Heart right ventricle (tissue), 16 donors: ENCODE results near the gene COL6A2. TPM values are rescaled to one million over a fixed set of nuclear protein-coding genes. Genes with fewer than 3 reads are reported as not detected.
"Not testable (repeated sequence)": the region's sequence is repeated elsewhere in the genome, so short reads cannot be mapped to it uniquely, and the experiment has no call there.

Experiments
- ATAC-seq, 8 donors: fragments of 200-7000 bp; cut with Tn5 transposase; one replicate each; pipeline ENCODE4 v1.9.1; 2020; ENCODE audit warnings: mild to moderate bottlenecking in 8 of 8, moderate library complexity in 8 of 8, moderate number of reproducible peaks in 1 of 8
- DNase-seq, 2 donors: peaks; one replicate each; pipeline ENCODE4 v3.0.0-alpha.2; 2020
- H3K27ac ChIP-seq, 10 donors: fragments of 200-600 bp; sonication (generic) in 2 of 10; one replicate each; pipeline versions ENCODE4 v1.5.0 to v1.8.0; 2020 to 2022; ENCODE audit warnings: mild to moderate bottlenecking in 3 of 10
- H3K27me3 ChIP-seq, 7 donors: fragments of 200-600 bp; one replicate each; pipeline ENCODE4 v1.8.0; 2021 to 2022; ENCODE audit warnings: mild to moderate bottlenecking in 2 of 7
- H3K36me3 ChIP-seq, 9 donors: fragments of 200-600 bp; sonication (generic) in 1 of 9; one replicate each; pipeline versions ENCODE4 v1.5.0 to v1.8.0; 2020 to 2022; ENCODE audit warnings: mild to moderate bottlenecking in 2 of 9
- H3K4me1 ChIP-seq, 9 donors: fragments of 200-600 bp; sonication (generic) in 1 of 9; one replicate each; pipeline versions ENCODE4 v1.5.0 to v1.8.0; 2020 to 2022; ENCODE audit warnings: mild to moderate bottlenecking in 4 of 9
- H3K4me3 ChIP-seq, 10 donors: fragments of 200-600 bp; sonication (generic) in 2 of 10; one replicate each; pipeline versions ENCODE4 v1.5.0 to v1.8.0; 2020 to 2022; ENCODE audit warnings: mild to moderate bottlenecking in 7 of 10, moderate library complexity in 2 of 10
- H3K9me3 ChIP-seq, 11 donors: fragments of 200-600 bp in 10 of 11; sonication (generic) in 2 of 11; one replicate each; pipeline versions ENCODE4 v1.5.0 to v1.8.0; 2013 to 2022; ENCODE audit warnings: mild to moderate bottlenecking in 2 of 11, control low read depth in 1 of 11, moderate library complexity in 1 of 11
- CTCF ChIP-seq, 9 donors: fragments of 200-600 bp; sonication (generic) in 2 of 9; IDR thresholded peaks; one replicate each; pipeline versions ENCODE4 v1.5.0 to v1.8.0; 2021 to 2022; ENCODE audit warnings: antibody characterized with exemption in 9 of 9, mild to moderate bottlenecking in 5 of 9, moderate library complexity in 1 of 9
- WGBS, 2 donors: extraction: QIAGEN DNeasy Blood & Tissue Kit; methylation state at CpG; one replicate each; pipeline ENCODE4 v1.1.7; 2013; ENCODE audit warnings: inconsistent platforms in 1 of 2; 5-methylcytosine and 5-hydroxymethylcytosine counted together
- intact Hi-C, 10 donors: fragments of 100-400 bp; cut with DNase I; formaldehyde crosslinking; loops; one replicate each; pipeline versions ENCODE4 v1.11.1 to v1.14.2; 2022
- polyA plus RNA-seq, 2 donors: library from polyadenylated mRNA; stranded (reverse); fragments of 200-250 nt; gene quantifications; one replicate each; pipeline ENCODE4 v1.2.3, GENCODE V29; 2013
- total RNA-seq, 10 donors: library from RNA; stranded (reverse); fragmentation: NEBNext Ultra II Directional in 3 of 10; extraction: Animal tissue kit (Norgen Biotek cat#: 25700) in 3 of 10; gene quantifications; one replicate each; pipeline versions ENCODE4 v1.2.1 to v1.2.4, GENCODE V29; 2021 to 2023
- donor health status: Arrhythmogenic right ventricular cardiomyopathy.
- donor health status: ischemic (EF 13 %, LVEDD 7.1; RV severe dilation, severe dysfunction).
- donor health status: healthy with polysubstance abuse.
- donor health status: DM: no; HTN: yes; CAD: no.
- donor health status: DM: no; HTN: no; CAD: no.
- donor health status: ischemic (EF 25% LVEDD 6.9; RV normal size, moderate dysfunction).
- donor health status: ischemic (EF 25% LVEDD 5.7; RV mildly dilated, moderate dysfunction).
- donor health status: healthy.
- donor health status: DM: yes; HTN: yes; CAD: no.
- donor health status: Ischemic cardiomyopathy.
- donor health status: ischemic (EF 35%, LVEDD 5.7; RV mildly dilated, moderate dysfunction).
- donor health status: nonischemic (EF 11% LVEDD 7.7; RV severe dilation, severe dysfunction).
- donor health status: DM: yes; HTN: yes; CAD: no.
- donor health status: PGD.
- donor health status: ischemic (EF 29% LVEDD 5.4; RV normal size, mild dysfunction).
- donor health status: nonischemic (EF 23%, LVEDD 6.1; RV moderate dilation, normal function).

Gene COL6A2
- total and polyA plus RNA-seq, 12 donors = 76.6 to 370 (median 162) TPM

- intact Hi-C loops = no loop called here
- ATAC-seq = peak in 1 of 8 donors; percentile 47
- H3K4me1 ChIP-seq = no peaks in the 10 kb centered on the region
- no peaks in the 10 kb centered on the region for H3K27me3 ChIP-seq
- H3K36me3 ChIP-seq = peaks cover 0 to 7% (median 0%) of the 10 kb centered on the region in 9 donors
- H3K9me3 ChIP-seq = no peaks in the 10 kb centered on the region
- no peak overlapping the region for H3K27ac ChIP-seq
- H3K4me3 ChIP-seq = no peak overlapping the region
- WGBS, 2 donors = 83 to 86% methylated on average over 14 of the region's 14 CpGs
- TF ChIP-seq CTCF (IDR thresholded peaks at IDR 0.05) = no peak
- DNase-seq = no peak
Observed at GRCh38 chr21:46168238-46168637, 70.3 kb downstream of the COL6A2 start.

GRCh38 chr21:46168659-46169386 lies 70.9 kb downstream of the COL6A2 start:
- WGBS, 2 donors = 75% methylated on average over 8 of the region's 8 CpGs
- intact Hi-C loops = no loop called here
- H3K36me3 ChIP-seq = peaks cover 0 to 6% (median 0%) of the 10 kb centered on the region in 9 donors
- DNase-seq (no peak), ATAC-seq (no peak)
- no peaks in the 10 kb centered on the region for H3K4me1 ChIP-seq
- no peak overlapping the region for H3K4me3 ChIP-seq
- no peaks in the 10 kb centered on the region for H3K27me3 ChIP-seq
- H3K27ac ChIP-seq = no peak overlapping the region
- TF ChIP-seq CTCF (IDR thresholded peaks at IDR 0.05) = no peak
- H3K9me3 ChIP-seq = peaks cover 0 to 3% (median 0%) of the 10 kb centered on the region in 11 donors

GRCh38 chr21:46170436-46171193 lies 72.7 kb downstream of the COL6A2 start:
- H3K27me3 ChIP-seq, DNase-seq, H3K36me3 ChIP-seq, H3K27ac ChIP-seq, intact Hi-C loops, ATAC-seq, H3K4me3 ChIP-seq, H3K4me1 ChIP-seq: not testable (repeated sequence)
- 64 to 76% methylated on average over 1 of the region's 1 CpG for WGBS, 2 donors
- peaks cover 0 to 20% (median 10%) of the 10 kb centered on the region in 11 donors for H3K9me3 ChIP-seq

GRCh38 chr21:46171585-46171984 lies 73.7 kb downstream of the COL6A2 start:
- Histone ChIP-seq H3K4me3 (no peak overlapping the region), H3K36me3 (no peaks in the 10 kb centered on the region), H3K27me3 (no peaks in the 10 kb centered on the region), H3K9me3 (peaks cover 0 to 27% (median 12%) of the 10 kb centered on the region in 11 donors), H3K4me1 (no peaks in the 10 kb centered on the region), H3K27ac (no peak overlapping the region)
- no peak for TF ChIP-seq CTCF (IDR thresholded peaks at IDR 0.05)
- 48 to 56% methylated on average over 2 of the region's 2 CpGs for WGBS, 2 donors
- DNase-seq = no peak
- ATAC-seq = no peak
- intact Hi-C loops = no loop called here
